ENCODE results near the gene LRCH4.

GRCh38 chr7:100588438-100588837, 2.5 kb upstream of the LRCH4 start:
- TF ChIP-seq POLR2A (IDR thresholded peaks at IDR 0.05; ENCODE audit: low read depth, low read length) (no peak), CTCF (IDR thresholded peaks at IDR 0.05; ENCODE audit: extremely low read depth in 1 of 2, insufficient read depth in 1 of 2, low read depth in 1 of 2, low read length in 2 of 2) (peak; percentile 32 to 41), EZH2 (IDR thresholded peaks at IDR 0.05; ENCODE audit: borderline replicate concordance, low read depth, low read length, severe bottlenecking) (no peak), POLR2AphosphoS5 (IDR thresholded peaks at IDR 0.05; ENCODE audit: insufficient read depth, low read depth, low read length) (no peak), FOS (IDR thresholded peaks at IDR 0.05; ENCODE audit: borderline replicate concordance, insufficient read depth, low read length) (no peak), MYC (IDR thresholded peaks at IDR 0.05; ENCODE audit: low read depth, low read length) (no peak), JUN (IDR thresholded peaks at IDR 0.05; ENCODE audit: borderline replicate concordance, insufficient read depth, insufficient read length, low read depth) (no peak), GATA2 (IDR thresholded peaks at IDR 0.05; ENCODE audit: insufficient read depth, insufficient read length, low read depth, low read length) (no peak)
- TF ChIP-seq, protein P1, sequence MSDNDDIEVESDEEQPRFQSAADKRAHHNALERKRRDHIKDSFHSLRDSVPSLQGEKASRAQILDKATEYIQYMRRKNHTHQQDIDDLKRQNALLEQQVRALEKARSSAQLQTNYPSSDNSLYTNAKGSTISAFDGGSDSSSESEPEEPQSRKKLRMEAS (IDR thresholded peaks at IDR 0.05; ENCODE audit: insufficient read depth, insufficient read length), result no peak
